Right ventricle myocardium inferior (tissue), 1 donor: ENCODE results near the gene GRK6. TPM values are rescaled to one million over a fixed set of nuclear protein-coding genes. Genes with fewer than 3 reads are reported as not detected.

Experiments
- ATAC-seq: fragments of 200-7000 bp; cut with Tn5 transposase; one replicate; pipeline ENCODE4 v1.9.1; 2020; ENCODE audit warnings: mild to moderate bottlenecking, moderate library complexity
- DNase-seq: peaks from one replicate; pipeline ENCODE4 v3.0.0; 2021; ENCODE audit errors: missing footprints
- intact Hi-C: fragments of 100-400 bp; cut with DNase I; formaldehyde crosslinking; loops from one replicate; pipeline ENCODE4 v1.11.0; 2022
- total RNA-seq: library from RNA; stranded (reverse); fragmentation: NEBNext Ultra II Directional; extraction: Animal tissue kit (Norgen Biotek cat#: 25700); gene quantifications from one replicate; pipeline ENCODE4 v1.2.1, GENCODE V29; 2021
- donor health status: DM: no; HTN: yes; CAD: no; lungs with severe emphysema.

The GRK6 gene
- total RNA-seq, 1 donor from 2014 or later: 18.1 TPM

- DNase-seq (peak; percentile 76), ATAC-seq (peak; percentile 52)
- intact Hi-C loops: loop anchor here (1.0 kb wide), 1 partner anchor 19 kb away; no protein-coding TSS in a partner anchor
Measured at GRCh38 chr5:177446200-177447065, 20.0 kb downstream of the GRK6 start, which contains the start of gene PRR7. Gene PRR7, plus strand, starts transcription at chr5:177446814. Its CDS starts 8,254 bp downstream, at chr5:177455068.

GRCh38 chr5:177447066-177447610 is 20.7 kb downstream of the GRK6 start:
- intact Hi-C loops: no loop called here
- ATAC-seq (peak; percentile 3), DNase-seq (peak; percentile 78)

- DNase-seq (peak; percentile 77), ATAC-seq (peak; percentile 17)
- intact Hi-C loops: no loop called here
Measured at GRCh38 chr5:177447611-177448243, 21.3 kb downstream of the GRK6 start.

GRCh38 chr5:177448244-177448950 is 21.9 kb downstream of the GRK6 start:
- DNase-seq (no peak), ATAC-seq (no peak)
- intact Hi-C loops: no loop called here

- intact Hi-C loops: loop anchor here (5.0 kb wide), 1 partner anchor 132 kb away; no protein-coding TSS in a partner anchor
Measured at GRCh38 chr5:177449140-177450061, 22.9 kb downstream of the GRK6 start.

GRCh38 chr5:177450667-177451424 is 24.4 kb downstream of the GRK6 start:
- ATAC-seq: no peak
- no peak for DNase-seq
- intact Hi-C loops: loop anchor here (5.0 kb wide), 1 partner anchor 134 kb away; no protein-coding TSS in a partner anchor

More at GRCh38 chr5:177449140-177450061, 22.9 kb downstream of the GRK6 start:
- no peak for DNase-seq
- ATAC-seq: no peak

GRCh38 chr5:177452688-177453638 is 26.5 kb downstream of the GRK6 start:
- ATAC-seq: no peak
- intact Hi-C loops: loop anchor here (5.0 kb wide), 1 partner anchor 136 kb away; no protein-coding TSS in a partner anchor
- DNase-seq: no peak

GRCh38 chr5:177453852-177454396 is 27.4 kb downstream of the GRK6 start:
- ATAC-seq (no peak), DNase-seq (no peak)
- intact Hi-C loops: loop anchor here (1.0 to 5.0 kb wide), 4 partner anchors 27 to 137 kb away; partner anchors contain the start of gene GRK6

- peak; percentile 68 for ATAC-seq
- intact Hi-C loops: loop anchor here (1.0 to 5.0 kb wide), 4 partner anchors 28 to 137 kb away; partner anchors contain the start of gene GRK6
- DNase-seq: peak; percentile 95
Measured at GRCh38 chr5:177454397-177455035, 28.0 kb downstream of the GRK6 start.

- peak; percentile 89 for DNase-seq
- peak; percentile 52 for ATAC-seq
- intact Hi-C loops: loop anchor here (2.0 kb wide), 1 partner anchor 28 kb away; the partner anchor contains the start of gene GRK6
Measured at GRCh38 chr5:177455036-177455660, 28.7 kb downstream of the GRK6 start.

- intact Hi-C loops: loop anchor here (1.0 to 2.0 kb wide), 3 partner anchors 15 to 42 kb away; partner anchors contain the start of gene GRK6
- DNase-seq (peak; percentile 96), ATAC-seq (peak; percentile 71)
Measured at GRCh38 chr5:177455661-177456590, 29.4 kb downstream of the GRK6 start.

GRCh38 chr5:177456591-177456964 is 30.1 kb downstream of the GRK6 start:
- intact Hi-C loops: loop anchor here (1.0 to 2.0 kb wide), 2 partner anchors 14 to 42 kb away; no protein-coding TSS in a partner anchor
- no peak for DNase-seq
- ATAC-seq: no peak
